Coronary artery (tissue), 2 donors: ENCODE measurements around the gene SPATA19.

Experiments
- DNase-seq: peaks from one replicate; pipeline ENCODE4 v3.0.0-alpha.2; 2017; ENCODE audit warnings: low spot score
- H3K27ac ChIP-seq, 2 donors: fragments of 200-600 bp; sonication (generic); one replicate each; pipeline ENCODE4 v1.5.1; 2016 to 2019
- H3K4me3 ChIP-seq: fragments of 200-600 bp; sonication (generic); 2 replicates; pipeline ENCODE4 v1.5.1; 2016; ENCODE audit warnings: mild to moderate bottlenecking, moderate library complexity
- CTCF ChIP-seq: fragments of 200-600 bp; sonication (generic); IDR thresholded peaks from one replicate; pipeline ENCODE4 v1.5.1; 2019; ENCODE audit warnings: antibody characterized with exemption

The SPATA19 gene

GRCh38 chr11:133796043-133796795, 49.1 kb downstream of the SPATA19 start:
- DNase-seq: no peak
- H3K4me3 ChIP-seq: no peak overlapping the region
- no peak overlapping the region for H3K27ac ChIP-seq
- no peak for TF ChIP-seq CTCF

GRCh38 chr11:133795088-133795487, 50.2 kb downstream of the SPATA19 start:
- no peak overlapping the region for H3K4me3 ChIP-seq
- no peak overlapping the region for H3K27ac ChIP-seq
- no peak for TF ChIP-seq CTCF
- DNase-seq: no peak

GRCh38 chr11:133794205-133794604, 51.1 kb downstream of the SPATA19 start:
- no peak for TF ChIP-seq CTCF
- no peak for DNase-seq
- H3K27ac ChIP-seq: no peak overlapping the region
- no peak overlapping the region for H3K4me3 ChIP-seq

GRCh38 chr11:133793271-133794035, 51.9 kb downstream of the SPATA19 start:
- Histone ChIP-seq H3K27ac (no peak overlapping the region), H3K4me3 (no peak overlapping the region)
- DNase-seq: no peak
- TF ChIP-seq CTCF: no peak

- Histone ChIP-seq H3K27ac (no peak overlapping the region), H3K4me3 (no peak overlapping the region)
- no peak for DNase-seq
- no peak for TF ChIP-seq CTCF
Measured at GRCh38 chr11:133790995-133791394, 54.3 kb downstream of the SPATA19 start.
